Skeletal muscle tissue (tissue), 4 donors: ENCODE data around the gene P2RY6. TPM values are rescaled to one million over a fixed set of nuclear protein-coding genes. Genes with fewer than 3 reads are reported as not detected.

ENCODE experiments used
- H3K27ac ChIP-seq: one replicate; pipeline ENCODE4 v1.7.0; 2013; ENCODE audit warnings: mild to moderate bottlenecking, low read depth, low read length, inconsistent platforms
- H3K27me3 ChIP-seq, 3 donors: one replicate each; pipeline ENCODE4 v1.7.0; 2013; ENCODE audit warnings: low read length in 3 of 3; ENCODE audit not compliant: control insufficient read depth in 3 of 3, insufficient read depth in 3 of 3
- H3K36me3 ChIP-seq, 3 donors: one replicate each; pipeline ENCODE4 v1.7.0; 2013; ENCODE audit warnings: low read length in 3 of 3; ENCODE audit not compliant: control insufficient read depth in 3 of 3, insufficient read depth in 3 of 3
- H3K4me1 ChIP-seq, 3 donors: one replicate each; pipeline ENCODE4 v1.7.0; 2013; ENCODE audit warnings: low read length in 3 of 3, mild to moderate bottlenecking in 3 of 3; ENCODE audit not compliant: control insufficient read depth in 3 of 3, insufficient read depth in 3 of 3
- H3K4me3 ChIP-seq, 3 donors: one replicate each; pipeline ENCODE4 v1.7.0; 2013; ENCODE audit warnings: low read length in 3 of 3
- H3K9ac ChIP-seq, 3 donors: one replicate each; pipeline ENCODE4 v1.7.0; 2013; ENCODE audit warnings: low read length in 3 of 3, mild to moderate bottlenecking in 3 of 3, moderate library complexity in 2 of 3, low read depth in 1 of 3
- H3K9me3 ChIP-seq, 3 donors: one replicate each; pipeline ENCODE4 v1.7.0; 2013; ENCODE audit warnings: low read length in 3 of 3; ENCODE audit not compliant: control insufficient read depth in 3 of 3
- total RNA-seq: library from RNA; depleted of rRNA; stranded (reverse); fragments of >200 nt; gene quantifications from one replicate; pipeline ENCODE4 v1.2.3, GENCODE V29; 2014
- donor health status: Osteomylitis.

The P2RY6 gene
- total RNA-seq, 1 donor from 2014 or later, result 2.1 TPM

GRCh38 chr11:73322382-73323306 is 50.5 kb downstream of the P2RY6 start:
- H3K36me3 ChIP-seq, result no peaks in the 10 kb centered on the region
- no peaks in the 10 kb centered on the region for H3K9me3 ChIP-seq
- peak overlapping the region in 1 of 3 donors; percentile 35 for H3K4me3 ChIP-seq
- H3K27ac ChIP-seq, result peak overlapping the region; percentile 72
- peaks cover 45 to 67% (median 58%) of the 10 kb centered on the region in 3 donors for H3K4me1 ChIP-seq
- no peaks in the 10 kb centered on the region for H3K27me3 ChIP-seq
- H3K9ac ChIP-seq, result peak overlapping the region; percentile 32 to 51 (median 50)

- H3K4me1 ChIP-seq, result peaks cover 44 to 70% (median 58%) of the 10 kb centered on the region in 3 donors
- peak overlapping the region in 2 of 3 donors; percentile 35 to 41 for H3K4me3 ChIP-seq
These were observed 51.3 kb downstream of the P2RY6 start for GRCh38 chr11:73323464-73323863.

GRCh38 chr11:73324116-73324515 is 52.0 kb downstream of the P2RY6 start:
- Histone ChIP-seq H3K27me3 (no peaks in the 10 kb centered on the region), H3K4me3 (peak overlapping the region in 2 of 3 donors; percentile 6 to 41), H3K36me3 (no peaks in the 10 kb centered on the region), H3K4me1 (peaks cover 44 to 70% (median 60%) of the 10 kb centered on the region in 3 donors), H3K9ac (peak overlapping the region in 2 of 3 donors; percentile 10 to 63), H3K27ac (peak overlapping the region; percentile 74), H3K9me3 (no peaks in the 10 kb centered on the region)

More at GRCh38 chr11:73323464-73323863, 51.3 kb downstream of the P2RY6 start:
- Histone ChIP-seq H3K27ac (peak overlapping the region; percentile 74), H3K27me3 (no peaks in the 10 kb centered on the region), H3K9ac (peak overlapping the region in 2 of 3 donors; percentile 51 to 63), H3K36me3 (no peaks in the 10 kb centered on the region), H3K9me3 (no peaks in the 10 kb centered on the region)

GRCh38 chr11:73324665-73325035 is 52.5 kb downstream of the P2RY6 start:
- H3K36me3 ChIP-seq, result no peaks in the 10 kb centered on the region
- H3K4me1 ChIP-seq, result peaks cover 44 to 70% (median 60%) of the 10 kb centered on the region in 3 donors
- no peaks in the 10 kb centered on the region for H3K9me3 ChIP-seq
- H3K9ac ChIP-seq, result peak overlapping the region in 2 of 3 donors; percentile 10 to 45
- no peak overlapping the region for H3K4me3 ChIP-seq
- H3K27ac ChIP-seq, result peak overlapping the region; percentile 74
- no peaks in the 10 kb centered on the region for H3K27me3 ChIP-seq

GRCh38 chr11:73325036-73325981 is 53.2 kb downstream of the P2RY6 start:
- H3K9ac ChIP-seq, result peak overlapping the region in 2 of 3 donors; percentile 11 to 45
- no peaks in the 10 kb centered on the region for H3K36me3 ChIP-seq
- no peak overlapping the region for H3K4me3 ChIP-seq
- H3K27me3 ChIP-seq, result no peaks in the 10 kb centered on the region
- H3K27ac ChIP-seq, result peak overlapping the region; percentile 74
- H3K4me1 ChIP-seq, result peaks cover 44 to 65% (median 60%) of the 10 kb centered on the region in 3 donors
- H3K9me3 ChIP-seq, result no peaks in the 10 kb centered on the region

- no peak overlapping the region for H3K9ac ChIP-seq
- peak overlapping the region; percentile 7 for H3K27ac ChIP-seq
- H3K4me1 ChIP-seq, result peaks cover 35 to 64% (median 60%) of the 10 kb centered on the region in 3 donors
These were observed 55.0 kb downstream of the P2RY6 start for GRCh38 chr11:73326929-73327811.

GRCh38 chr11:73327812-73328364 is 55.8 kb downstream of the P2RY6 start:
- H3K9ac ChIP-seq, result no peak overlapping the region
- H3K4me3 ChIP-seq, result no peak overlapping the region
- no peaks in the 10 kb centered on the region for H3K36me3 ChIP-seq
- H3K27ac ChIP-seq, result peak overlapping the region; percentile 7
- H3K4me1 ChIP-seq, result peaks cover 28 to 64% (median 58%) of the 10 kb centered on the region in 3 donors
- H3K27me3 ChIP-seq, result no peaks in the 10 kb centered on the region
- H3K9me3 ChIP-seq, result no peaks in the 10 kb centered on the region

More at GRCh38 chr11:73326929-73327811, 55.0 kb downstream of the P2RY6 start:
- Histone ChIP-seq H3K4me3 (no peak overlapping the region), H3K27me3 (no peaks in the 10 kb centered on the region), H3K36me3 (no peaks in the 10 kb centered on the region), H3K9me3 (no peaks in the 10 kb centered on the region)

- Histone ChIP-seq H3K4me1 (peaks cover 33 to 63% (median 56%) of the 10 kb centered on the region in 3 donors), H3K27me3 (no peaks in the 10 kb centered on the region), H3K4me3 (no peak overlapping the region), H3K9ac (peak overlapping the region in 1 of 3 donors; percentile 16), H3K27ac (peak overlapping the region; percentile 23), H3K36me3 (no peaks in the 10 kb centered on the region), H3K9me3 (no peaks in the 10 kb centered on the region)
These were observed 58.5 kb downstream of the P2RY6 start for GRCh38 chr11:73330569-73331093.
